GM19099 (cell line): ENCODE measurements around the gene LRRD1.

Experiments used
- POLR2A ChIP-seq: IDR thresholded peaks from 3 replicates; pipeline ENCODE4 v1.6.1; 2011; ENCODE audit warnings: low read depth; ENCODE audit not compliant: insufficient read length; ENCODE audit errors: extremely low read depth

LRRD1 gene

DNA sequence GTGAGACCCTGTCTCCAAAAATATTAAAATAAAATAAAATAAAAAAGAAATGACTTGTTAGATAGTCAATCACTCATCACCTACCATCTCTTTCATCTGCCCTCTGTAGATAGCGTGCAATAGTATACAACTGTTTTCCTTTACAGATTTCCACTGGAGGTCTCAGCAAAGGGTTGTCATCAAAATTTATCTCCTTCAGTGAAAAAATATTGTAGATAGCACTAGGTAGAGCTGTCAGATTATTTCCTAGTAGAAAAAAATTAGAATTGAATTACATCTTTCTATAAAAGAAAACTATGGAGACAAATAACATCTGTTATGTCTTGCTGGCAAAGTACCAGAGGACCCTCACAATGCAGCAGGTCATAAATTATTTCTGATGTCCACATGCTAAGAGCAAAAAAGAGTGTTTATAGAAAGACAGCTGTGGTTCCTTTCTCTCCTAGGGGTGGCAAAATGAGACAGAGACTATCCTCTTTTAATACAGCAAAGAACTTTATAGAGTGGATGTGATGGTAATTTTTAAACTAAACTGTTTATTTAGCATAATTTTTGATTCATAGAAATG lies 28.4 kb downstream of the LRRD1 start:
- TF ChIP-seq POLR2A, result no peak

DNA sequence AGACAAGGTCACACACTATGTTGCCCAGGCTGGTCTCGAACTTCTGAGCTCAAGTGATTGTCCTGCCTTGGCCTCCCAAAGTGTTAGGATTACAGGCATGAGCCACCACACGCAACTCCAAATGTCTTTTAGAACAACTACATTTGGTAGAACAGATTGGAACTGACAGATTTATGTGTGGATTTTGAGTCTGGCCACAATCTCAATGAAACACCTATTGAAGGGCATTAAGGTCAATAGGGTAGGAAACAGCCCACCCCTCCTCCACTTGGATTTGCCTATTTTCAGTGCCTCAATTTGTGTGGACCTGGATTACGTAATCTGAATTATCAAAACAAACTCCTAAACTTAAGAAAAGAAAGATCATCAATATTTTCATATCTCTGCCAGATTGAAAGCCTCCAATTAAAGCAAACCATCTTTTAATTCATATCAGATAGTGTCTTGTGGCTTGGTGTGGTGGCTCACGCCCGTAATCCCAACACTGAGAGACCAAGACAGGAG lies 29.2 kb downstream of the LRRD1 start:
- TF ChIP-seq POLR2A, result no peak

GRCh38 chr7:92141161-92141560 lies 37.8 kb downstream of the LRRD1 start:
- no peak for TF ChIP-seq POLR2A

DNA sequence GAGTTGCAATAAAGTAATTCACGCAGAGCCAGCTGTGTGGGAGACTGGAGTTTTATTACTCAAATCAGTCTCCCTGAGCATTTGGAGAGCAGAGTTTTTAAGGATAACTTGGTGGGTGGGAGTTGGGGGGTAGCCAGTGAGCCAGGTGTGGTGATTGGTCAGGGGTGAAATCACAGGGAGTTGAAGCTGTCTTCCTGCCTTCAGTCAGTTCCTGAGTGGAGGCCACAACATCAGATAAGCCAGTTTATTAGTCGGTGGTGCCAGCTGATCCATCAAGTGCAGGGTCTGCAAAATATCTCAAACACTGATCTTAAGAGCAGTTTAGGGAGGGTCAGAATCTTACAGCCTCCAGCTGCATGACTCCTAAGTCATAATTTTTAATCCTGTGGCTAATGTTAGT lies 41.4 kb downstream of the LRRD1 start:
- TF ChIP-seq POLR2A, result no peak

DNA sequence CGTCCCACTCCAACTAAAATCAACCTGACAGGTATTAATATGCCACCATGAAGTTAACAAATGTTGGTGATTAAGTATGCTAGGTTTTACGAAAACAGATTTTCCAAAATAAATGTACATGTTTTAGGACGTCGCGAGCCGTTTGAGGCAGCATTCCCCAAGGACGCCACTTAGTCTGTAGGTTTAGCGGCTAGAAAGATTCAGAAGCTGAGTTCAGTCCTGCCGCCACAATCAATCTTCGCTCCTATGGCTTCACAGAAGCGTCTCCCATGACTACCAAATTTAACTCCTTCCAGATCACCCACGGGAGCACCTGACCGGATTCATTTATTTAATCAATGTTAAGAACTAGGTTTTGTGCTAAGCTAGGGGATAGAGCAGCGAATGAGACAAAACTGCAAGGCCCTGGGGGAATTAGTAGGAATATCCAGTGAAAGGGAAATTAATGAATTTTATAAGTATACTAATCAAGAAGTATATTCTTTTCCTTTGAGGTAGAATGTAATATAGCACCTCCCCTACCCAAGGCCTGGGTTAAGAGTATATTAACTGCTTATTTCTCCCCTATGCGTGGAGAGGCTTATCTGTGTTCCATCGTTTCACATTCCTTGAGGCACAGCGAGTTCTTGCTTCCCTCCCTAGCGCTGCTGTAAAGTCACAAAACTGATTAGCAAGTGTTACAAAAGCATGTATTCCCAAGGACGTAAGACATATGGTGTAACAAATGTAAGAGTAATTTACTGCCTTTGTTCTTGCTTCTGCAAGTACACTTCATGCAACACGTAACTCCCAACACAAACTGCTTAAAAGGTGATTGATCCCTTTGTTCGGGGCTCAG lies 43.7 kb downstream of the LRRD1 start:
- TF ChIP-seq POLR2A, result no peak

- peak; percentile 90 for TF ChIP-seq POLR2A
These were observed 44.5 kb downstream of the LRRD1 start, which contains the start of gene CYP51A1 for GRCh38 chr7:92134271-92135051. Gene CYP51A1, minus strand, starts transcription at chr7:92134477. Its CDS starts 113 bp downstream, at chr7:92134364.

- TF ChIP-seq POLR2A, result no peak
These were observed 45.1 kb downstream of the LRRD1 start for GRCh38 chr7:92133737-92134270.

- TF ChIP-seq POLR2A, result no peak
These were observed 45.7 kb downstream of the LRRD1 start for GRCh38 chr7:92133133-92133736.

- no peak for TF ChIP-seq POLR2A
These were observed 47.1 kb downstream of the LRRD1 start for GRCh38 chr7:92131764-92132330.

DNA sequence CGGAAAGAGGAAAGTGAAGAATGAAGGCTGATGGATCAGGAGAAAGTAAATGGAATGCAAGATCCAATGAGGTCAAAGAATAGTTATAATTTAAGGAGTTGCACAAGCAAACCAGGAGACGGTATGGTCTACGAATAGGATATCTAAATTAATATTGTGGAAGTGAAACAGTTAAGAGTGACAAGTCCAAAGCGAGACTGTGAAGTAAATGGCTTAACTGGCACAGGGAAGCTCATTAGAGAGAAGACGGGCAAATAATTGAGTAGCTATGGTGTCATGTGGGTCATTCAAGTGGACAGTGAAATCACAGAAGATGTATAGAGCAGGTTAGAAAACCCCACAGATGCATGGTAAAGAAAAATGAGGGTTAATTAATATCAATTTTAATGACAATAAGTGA lies 47.8 kb downstream of the LRRD1 start:
- no peak for TF ChIP-seq POLR2A

- no peak for TF ChIP-seq POLR2A
These were observed 57.3 kb downstream of the LRRD1 start for GRCh38 chr7:92121681-92122080.

- TF ChIP-seq POLR2A, result no peak
These were observed 59.7 kb downstream of the LRRD1 start for GRCh38 chr7:92119213-92119759.

DNA sequence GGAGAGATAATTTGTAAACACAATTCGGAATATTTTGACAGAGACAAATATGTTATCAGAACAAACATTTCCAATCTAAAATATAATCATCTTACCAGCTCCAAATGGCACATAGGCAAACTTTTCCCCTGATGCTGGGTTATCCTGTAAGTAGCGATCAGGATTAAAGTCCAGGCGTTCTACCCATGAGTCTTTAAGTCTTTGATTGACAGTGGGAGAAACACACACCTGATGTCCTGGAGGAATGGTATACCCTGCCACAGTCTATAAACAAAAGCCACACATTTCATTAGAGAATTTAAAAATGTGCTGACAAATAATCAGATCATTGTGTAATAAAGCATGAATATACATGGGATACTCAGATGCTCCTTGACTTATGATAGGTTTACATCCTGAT lies 62.0 kb downstream of the LRRD1 start:
- no peak for TF ChIP-seq POLR2A

- TF ChIP-seq POLR2A, result no peak
These were observed 63.1 kb downstream of the LRRD1 start for GRCh38 chr7:92115821-92116220.

DNA sequence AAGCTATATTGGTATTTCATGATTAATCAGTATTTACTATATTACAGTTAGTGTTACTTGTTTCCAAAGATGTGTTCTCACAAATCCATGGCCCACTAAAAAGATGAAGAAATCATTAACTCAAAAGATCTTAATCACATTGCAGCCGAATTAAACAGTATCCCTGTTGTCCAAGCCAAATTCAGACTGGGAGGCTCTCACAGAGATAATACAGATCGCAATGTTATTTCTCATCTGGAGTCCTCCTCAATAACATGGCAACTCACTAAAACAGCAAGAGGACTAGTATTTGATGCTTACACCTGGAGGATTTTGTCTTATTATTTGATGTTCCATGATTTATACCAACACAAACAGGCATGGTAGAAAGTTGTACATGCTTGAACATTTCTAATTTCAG lies 68.1 kb downstream of the LRRD1 start:
- no peak for TF ChIP-seq POLR2A

GRCh38 chr7:92108821-92109220 lies 70.1 kb downstream of the LRRD1 start:
- no peak for TF ChIP-seq POLR2A
